Natural killer cell (primary cell): Measurements from ENCODE around the gene TMEM132D. TPM values are rescaled to one million over a fixed set of nuclear protein-coding genes. Genes with fewer than 3 reads are reported as not detected.

Experiments used
- ATAC-seq, 3 donors: fragments of 150-1000 bp in 2 of 3; fragments of 200-7000 bp in 1 of 3; cut with Tn5 transposase; 1 replicate in 1 of 3; 2 replicates in 2 of 3; pipeline ENCODE4 v1.10.0; 2021; ENCODE audit warnings: mild to moderate bottlenecking in 2 of 3, moderate library complexity in 2 of 3
- DNase-seq, 2 donors: peaks; one replicate each; pipeline versions ENCODE4 v3.0.0 to v3.0.0-alpha.2; 2013 to 2021; ENCODE audit warnings: mixed read lengths in 1 of 2
- H3K27ac ChIP-seq: one replicate; pipeline ENCODE4 v1.5.1; 2013; ENCODE audit warnings: mild to moderate bottlenecking, low read length
- H3K27me3 ChIP-seq: one replicate; pipeline ENCODE4 v1.6.1; 2013; ENCODE audit warnings: low read length; ENCODE audit not compliant: control insufficient read depth, insufficient read depth
- H3K36me3 ChIP-seq: one replicate; pipeline ENCODE4 v1.6.1; 2013; ENCODE audit warnings: low read length; ENCODE audit not compliant: control insufficient read depth, insufficient read depth
- H3K4me1 ChIP-seq: one replicate; pipeline ENCODE4 v1.6.1; 2013; ENCODE audit warnings: low read length; ENCODE audit not compliant: control insufficient read depth, insufficient read depth
- H3K4me3 ChIP-seq: one replicate; pipeline ENCODE4 v1.5.1; 2013; ENCODE audit warnings: low read length
- H3K9me3 ChIP-seq: one replicate; pipeline ENCODE4 v1.6.1; 2013; ENCODE audit warnings: low read length; ENCODE audit not compliant: control insufficient read depth, insufficient read depth
- H3K27ac Mint-ChIP-seq, 2 donors: one replicate each; pipeline ENCODE4 v1.8.0; 2022; ENCODE audit warnings: mild to moderate bottlenecking in 2 of 2, mixed read lengths in 2 of 2, moderate library complexity in 1 of 2
- H3K27me3 Mint-ChIP-seq, 2 donors: one replicate each; pipeline ENCODE4 v1.8.0; 2022; ENCODE audit warnings: low read depth in 2 of 2, mixed read lengths in 2 of 2
- H3K36me3 Mint-ChIP-seq: one replicate; pipeline ENCODE4 v1.8.0; 2022; ENCODE audit warnings: mixed read lengths
- H3K4me1 Mint-ChIP-seq, 2 donors: one replicate each; pipeline ENCODE4 v1.8.0; 2022; ENCODE audit warnings: mixed read lengths in 2 of 2
- H3K4me3 Mint-ChIP-seq: one replicate; pipeline ENCODE4 v1.8.0; 2022; ENCODE audit warnings: mild to moderate bottlenecking, moderate library complexity, mixed read lengths
- H3K9me3 Mint-ChIP-seq, 2 donors: one replicate each; pipeline ENCODE4 v1.8.0; 2022; ENCODE audit warnings: mixed read lengths in 2 of 2
- CTCF ChIP-seq: fragments of 200-600 bp; IDR thresholded peaks from one replicate; pipeline ENCODE4 v1.8.0; 2022; ENCODE audit warnings: antibody characterized with exemption
- WGBS: methylation state at CpG from one replicate; pipeline ENCODE4 v1.1.7; 2013; ENCODE audit warnings: missing lambda C conversion rate; ENCODE audit not compliant: insufficient coverage; 5-methylcytosine and 5-hydroxymethylcytosine counted together
- intact Hi-C: fragments of 100-400 bp; cut with micrococcal nuclease; formaldehyde crosslinking; loops from one replicate; pipeline ENCODE4 v1.14.2; 2022
- total RNA-seq, 4 donors: library from RNA; stranded (reverse); fragments of 120-200 nt in 1 of 4; gene quantifications; one replicate each; pipeline versions ENCODE4 v1.2.3 to v1.2.4, GENCODE V29; 2013 to 2022

The TMEM132D gene
- total RNA-seq, 3 donors from 2014 or later (not counting 1 experiment from before 2014, with no cell fraction given), result not detected

- intact Hi-C loops, result no loop called here
- H3K4me3 ChIP-seq, result no peak overlapping the region
- no peaks in the 10 kb centered on the region for H3K27me3 ChIP-seq
- Mint-ChIP-seq H3K27ac (no peak overlapping the region), H3K36me3 (no peaks in the 10 kb centered on the region), H3K4me1 (no peaks in the 10 kb centered on the region), H3K9me3 (no peaks in the 10 kb centered on the region), H3K27me3 (peaks cover 15 to 32% of the 10 kb centered on the region in 2 donors), H3K4me3 (no peak overlapping the region)
- ATAC-seq (no peak), DNase-seq (no peak)
- no peaks in the 10 kb centered on the region for H3K4me1 ChIP-seq
- H3K36me3 ChIP-seq, result no peaks in the 10 kb centered on the region
- no peak overlapping the region for H3K27ac ChIP-seq
- peaks cover 3% of the 10 kb centered on the region for H3K9me3 ChIP-seq
- TF ChIP-seq CTCF, result no peak
- 49% methylated on average over 2 of the region's 2 CpGs for WGBS
These were observed 700.4 kb downstream of the TMEM132D start for GRCh38 chr12:129203456-129203855.

- intact Hi-C loops, result no loop called here
- ATAC-seq, result no peak
- no peak for TF ChIP-seq CTCF
- Mint-ChIP-seq H3K27ac (no peak overlapping the region), H3K4me1 (no peaks in the 10 kb centered on the region), H3K27me3 (peaks cover 10 to 32% of the 10 kb centered on the region in 2 donors), H3K4me3 (no peak overlapping the region), H3K9me3 (no peaks in the 10 kb centered on the region), H3K36me3 (no peaks in the 10 kb centered on the region)
- Histone ChIP-seq H3K36me3 (no peaks in the 10 kb centered on the region), H3K4me3 (no peak overlapping the region), H3K4me1 (no peaks in the 10 kb centered on the region), H3K27ac (no peak overlapping the region), H3K27me3 (no peaks in the 10 kb centered on the region), H3K9me3 (peaks cover 3% of the 10 kb centered on the region)
- WGBS, result 68% methylated on average over 5 of the region's 6 CpGs
- DNase-seq, result no peak
These were observed 701.6 kb downstream of the TMEM132D start for GRCh38 chr12:129202109-129202814.

- TF ChIP-seq CTCF, result no peak
- no peaks in the 10 kb centered on the region for H3K27me3 ChIP-seq
These were observed 702.8 kb downstream of the TMEM132D start for GRCh38 chr12:129201029-129201428.

GRCh38 chr12:129200576-129200975, 703.2 kb downstream of the TMEM132D start:
- no peak overlapping the region for H3K4me3 Mint-ChIP-seq

More at GRCh38 chr12:129201029-129201428, 702.8 kb downstream of the TMEM132D start:
- Histone ChIP-seq H3K4me3 (no peak overlapping the region), H3K9me3 (peaks cover 3% of the 10 kb centered on the region), H3K36me3 (no peaks in the 10 kb centered on the region), H3K4me1 (no peaks in the 10 kb centered on the region), H3K27ac (no peak overlapping the region)
- Mint-ChIP-seq H3K9me3 (no peaks in the 10 kb centered on the region), H3K4me1 (no peaks in the 10 kb centered on the region), H3K36me3 (no peaks in the 10 kb centered on the region), H3K27ac (no peak overlapping the region), H3K27me3 (peaks cover 6 to 38% of the 10 kb centered on the region in 2 donors), H3K4me3 (no peak overlapping the region)
- intact Hi-C loops, result no loop called here
- ATAC-seq (no peak), DNase-seq (no peak)
- WGBS, result 64% methylated on average over 2 of the region's 2 CpGs

More at GRCh38 chr12:129200576-129200975, 703.2 kb downstream of the TMEM132D start:
- DNase-seq, result no peak
- Mint-ChIP-seq H3K4me1 (no peaks in the 10 kb centered on the region), H3K9me3 (no peaks in the 10 kb centered on the region), H3K27me3 (peaks cover 6 to 34% of the 10 kb centered on the region in 2 donors), H3K36me3 (no peaks in the 10 kb centered on the region), H3K27ac (no peak overlapping the region)
- Histone ChIP-seq H3K4me3 (no peak overlapping the region), H3K9me3 (peaks cover 3% of the 10 kb centered on the region), H3K27ac (no peak overlapping the region), H3K27me3 (no peaks in the 10 kb centered on the region), H3K4me1 (no peaks in the 10 kb centered on the region), H3K36me3 (no peaks in the 10 kb centered on the region)
- no peak for TF ChIP-seq CTCF
- WGBS, result 61% methylated on average over 8 of the region's 8 CpGs
- no peak for ATAC-seq
- intact Hi-C loops, result no loop called here
